Measurements from ENCODE around the gene SLC9C1.

SLC9C1 gene

DNA sequence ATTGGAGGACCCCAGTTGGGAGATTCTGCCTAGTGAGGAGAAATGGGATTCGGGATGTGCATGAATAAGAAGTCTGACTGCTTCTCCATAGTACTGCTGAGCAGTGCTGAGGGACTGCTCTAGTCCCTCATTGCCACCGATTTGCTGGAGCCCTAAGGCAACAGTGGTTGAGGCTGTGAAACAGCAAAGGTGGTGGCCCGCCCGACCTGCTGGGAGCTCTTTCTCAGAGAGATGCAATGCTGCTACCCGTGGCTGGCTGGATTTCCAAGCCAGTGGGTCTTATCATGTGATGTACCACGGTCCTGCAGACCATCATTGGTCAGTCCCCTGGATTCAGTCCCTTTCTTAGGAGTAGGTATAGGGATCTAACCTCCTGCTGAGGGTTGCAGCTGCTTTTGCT is 118.4 kb downstream of the SLC9C1 start:
- DNase-seq, result no peak

DNA sequence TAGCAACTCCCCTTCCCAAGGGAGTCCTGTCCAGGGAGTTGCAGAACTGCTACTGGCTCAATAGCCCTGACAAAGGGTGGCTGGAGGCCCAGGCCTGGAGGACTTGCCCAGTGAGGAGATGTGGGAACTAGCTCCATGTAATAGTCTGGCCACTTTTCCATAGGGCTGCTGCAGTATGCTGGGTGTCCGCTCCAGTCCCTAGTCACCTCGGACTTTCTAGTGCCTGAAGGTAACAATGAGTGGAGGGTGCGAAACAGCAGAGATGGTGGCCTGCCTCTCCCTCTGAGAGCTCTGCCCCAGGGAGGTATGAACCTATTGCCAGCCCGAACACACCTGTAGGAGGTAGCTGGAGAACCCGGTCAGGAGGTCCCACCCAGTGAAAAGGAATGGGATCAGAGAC is 119.0 kb downstream of the SLC9C1 start:
- DNase-seq, result no peak

DNA sequence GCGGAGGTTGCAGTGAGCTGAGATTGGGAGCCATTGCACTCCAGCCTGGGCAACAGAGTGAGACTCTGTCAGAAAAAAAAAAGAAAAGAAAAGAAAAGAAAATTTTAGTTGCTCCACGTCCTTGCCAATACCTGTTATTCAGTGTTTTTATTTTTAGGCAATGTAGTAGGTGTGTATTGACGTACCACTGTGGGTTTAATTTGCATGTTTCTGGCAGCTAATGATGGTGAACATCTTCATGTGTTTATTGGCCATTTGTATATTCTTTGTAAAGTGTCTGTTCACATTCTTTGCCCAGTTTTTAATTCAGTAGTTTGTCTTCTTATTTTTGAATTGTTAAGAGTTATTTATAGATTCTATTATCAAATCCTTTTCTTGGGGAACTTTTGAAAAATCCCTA is 122.9 kb downstream of the SLC9C1 start:
- DNase-seq, result no peak

DNA sequence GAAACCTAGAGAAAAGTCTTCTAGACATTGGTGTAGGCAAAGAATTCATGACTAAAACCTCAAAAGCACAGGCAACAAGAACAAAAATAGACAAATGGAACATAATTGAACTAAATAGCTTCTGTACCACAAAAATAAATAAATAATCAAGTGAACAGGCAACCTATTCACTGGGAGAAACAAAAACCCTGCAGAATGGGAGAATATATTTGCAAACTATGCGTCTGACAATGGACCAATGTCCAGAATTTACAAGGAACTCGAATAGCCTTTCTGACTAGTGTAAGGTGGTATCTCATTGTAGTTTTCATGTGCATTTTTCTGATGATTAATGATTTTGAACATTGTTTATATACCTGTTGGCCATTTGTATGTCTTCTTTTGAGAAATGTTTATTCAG is 124.0 kb downstream of the SLC9C1 start:
- DNase-seq, result no peak

DNA sequence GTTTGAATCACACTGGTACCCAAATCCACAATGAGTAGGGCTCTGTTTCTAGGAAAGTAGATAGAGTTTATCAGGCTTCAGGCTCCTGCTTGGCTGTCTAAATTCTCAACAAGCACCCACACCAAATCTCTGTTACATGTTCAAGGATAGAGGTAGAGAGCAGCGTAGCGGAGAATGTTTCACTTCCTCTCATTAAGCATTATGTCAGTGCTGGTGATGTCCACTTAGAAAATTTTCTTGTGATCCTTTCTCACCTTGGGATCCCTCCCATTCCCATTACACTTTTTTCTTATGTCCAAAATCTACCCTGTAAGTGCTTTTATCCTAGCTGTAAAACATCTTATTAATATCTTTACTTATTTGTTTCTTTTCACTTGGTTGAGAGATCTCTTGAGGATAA is 126.3 kb downstream of the SLC9C1 start:
- no peak for DNase-seq

DNA sequence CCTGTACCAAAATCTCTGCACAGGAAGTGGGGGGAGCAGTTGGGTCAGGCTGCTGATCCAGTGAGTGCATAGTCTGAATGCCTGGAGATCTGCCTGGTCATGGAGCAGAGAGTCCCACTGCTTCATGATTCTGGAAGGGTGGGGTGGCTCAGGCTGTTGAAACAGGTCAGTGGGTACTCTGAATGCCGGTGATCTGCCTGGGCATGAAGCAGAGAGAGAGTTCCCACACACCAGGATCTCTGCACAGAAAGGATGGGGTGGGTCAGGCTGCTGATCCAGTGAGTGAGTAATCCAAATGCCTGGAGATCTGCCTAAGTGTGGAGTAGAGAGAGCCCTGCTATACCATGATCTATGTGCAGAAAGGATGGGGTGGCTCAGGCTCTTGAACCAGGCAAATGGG is 144.9 kb downstream of the SLC9C1 start:
- DNase-seq, result no peak

DNA sequence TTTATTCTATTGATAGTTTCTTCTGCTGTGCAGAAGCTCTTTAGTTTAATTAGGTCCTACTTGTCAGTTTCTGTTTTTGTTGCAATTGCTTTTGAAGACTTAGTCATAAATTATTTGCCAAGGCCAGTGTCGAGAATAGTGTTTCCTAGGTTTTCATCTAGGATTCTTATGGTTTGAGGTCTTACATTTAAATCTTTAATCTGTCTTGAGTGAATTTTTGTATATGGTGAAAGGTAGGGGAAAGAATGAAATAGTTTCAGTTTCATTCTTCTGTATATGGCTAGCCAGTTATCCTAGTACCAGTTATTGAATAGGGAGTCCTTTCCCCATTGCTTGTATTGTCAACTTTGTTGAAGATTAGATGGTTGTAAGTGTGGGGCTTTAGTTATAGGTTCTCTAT is 150.3 kb downstream of the SLC9C1 start:
- no peak for DNase-seq

DNA sequence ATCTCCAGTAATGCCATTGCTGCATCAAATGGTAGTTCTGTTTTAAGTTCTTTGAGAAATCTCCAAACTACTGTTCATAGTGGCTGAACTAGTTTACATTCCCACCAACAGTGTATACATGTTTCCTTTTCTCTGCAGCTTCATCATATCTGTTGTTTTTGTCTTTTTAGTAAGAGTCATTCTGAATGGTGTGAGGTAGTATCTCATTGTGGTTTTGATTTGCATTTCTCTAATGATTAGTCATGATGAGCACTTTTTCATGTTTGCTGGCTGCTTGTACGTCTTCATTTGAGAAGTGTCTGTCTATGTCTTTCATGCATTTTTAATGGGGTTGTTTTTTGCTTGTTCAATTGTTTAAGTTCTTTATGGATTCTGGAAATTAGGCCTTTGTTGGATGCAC is 150.8 kb downstream of the SLC9C1 start:
- DNase-seq, result no peak

DNA sequence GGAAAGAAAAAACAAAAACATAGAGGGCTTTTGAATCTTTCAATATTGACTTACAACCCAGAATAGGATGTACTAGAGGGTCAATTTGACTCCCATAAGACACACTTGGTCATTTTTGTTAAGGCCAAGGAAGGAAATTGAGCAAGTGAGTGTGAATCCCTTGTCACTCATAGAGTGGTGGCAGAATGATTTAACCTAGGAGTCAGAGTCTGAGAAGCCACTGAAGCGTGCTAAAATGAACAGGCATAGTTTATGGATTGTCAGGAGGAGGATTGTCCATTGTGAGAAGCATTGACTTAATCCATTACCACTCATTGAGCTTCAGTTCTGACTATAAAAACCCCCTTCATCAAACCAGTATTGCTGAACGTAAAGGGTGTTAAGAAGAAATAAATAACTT is 152.7 kb downstream of the SLC9C1 start:
- DNase-seq, result no peak

DNA sequence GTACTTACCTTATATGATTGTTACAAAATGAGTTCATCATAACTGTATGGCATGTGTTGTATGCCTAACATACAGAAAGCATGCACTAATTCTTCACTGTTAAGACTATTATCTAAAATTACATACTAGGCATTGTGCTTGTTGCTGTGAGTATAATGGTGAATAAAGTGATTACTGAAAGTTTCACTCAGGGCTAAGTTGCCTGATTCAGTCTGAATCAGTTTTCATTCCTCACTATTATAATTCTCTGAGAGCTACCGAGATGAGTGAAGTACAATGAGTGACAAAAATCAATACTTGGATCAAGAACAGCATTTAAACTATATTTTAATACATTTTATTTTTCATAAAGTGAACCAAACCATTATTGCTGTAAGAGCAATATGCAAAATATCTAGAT is 153.4 kb downstream of the SLC9C1 start:
- DNase-seq, result no peak

DNA sequence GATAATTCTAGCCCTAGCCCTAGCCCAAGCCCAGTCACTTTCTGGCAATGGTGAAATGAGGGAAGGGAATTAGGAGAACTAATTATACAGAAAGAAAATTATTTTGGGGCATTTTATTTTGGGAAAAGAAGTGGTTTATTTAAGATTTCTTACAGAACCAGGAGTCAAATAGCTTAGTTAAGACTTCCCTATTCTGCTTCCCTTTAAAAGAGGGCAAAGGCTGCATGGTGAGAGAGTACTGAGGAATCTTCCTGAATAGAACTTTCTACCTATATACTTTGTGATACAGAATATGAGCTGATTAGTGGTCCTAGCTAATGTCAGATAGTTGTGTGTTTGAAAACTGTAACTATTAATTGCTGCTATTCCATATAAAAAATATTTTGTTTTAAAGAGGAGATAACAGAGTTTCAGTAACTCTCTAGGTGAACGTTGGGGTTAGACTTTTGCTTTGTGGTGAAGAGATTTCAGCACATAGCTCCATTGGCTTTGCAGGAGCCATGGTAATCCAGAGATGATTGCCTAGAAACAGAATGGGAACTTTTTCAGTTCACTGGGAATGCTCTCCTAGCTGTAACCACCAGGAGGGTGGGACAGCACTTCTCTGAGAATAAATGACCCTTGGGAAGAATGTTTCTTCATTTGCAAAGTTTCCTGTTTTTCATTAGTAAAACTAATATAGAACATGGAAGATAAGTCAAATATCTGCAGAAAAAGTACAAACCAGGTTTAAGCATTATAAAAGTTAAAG is 155.6 kb downstream of the SLC9C1 start:
- no peak for DNase-seq

DNA sequence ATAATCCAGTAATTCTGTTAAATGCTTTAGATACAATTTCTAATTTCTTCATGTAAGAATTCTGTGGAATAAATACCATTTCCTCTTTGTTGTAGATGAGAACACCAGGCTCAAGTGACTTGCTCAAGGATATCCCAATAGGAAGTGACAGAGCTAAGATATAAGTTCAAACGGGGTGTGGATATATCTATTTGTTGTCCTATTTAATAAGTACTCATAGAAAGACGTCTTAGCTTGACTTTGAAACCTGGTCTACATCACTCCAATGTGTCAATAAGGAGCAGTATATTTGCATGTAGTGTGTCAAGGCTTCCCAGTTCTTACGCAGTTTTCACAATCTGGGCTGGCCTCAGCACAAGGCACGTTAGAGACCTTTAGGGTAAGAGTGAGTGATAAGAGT is 156.2 kb downstream of the SLC9C1 start:
- DNase-seq, result no peak

DNA sequence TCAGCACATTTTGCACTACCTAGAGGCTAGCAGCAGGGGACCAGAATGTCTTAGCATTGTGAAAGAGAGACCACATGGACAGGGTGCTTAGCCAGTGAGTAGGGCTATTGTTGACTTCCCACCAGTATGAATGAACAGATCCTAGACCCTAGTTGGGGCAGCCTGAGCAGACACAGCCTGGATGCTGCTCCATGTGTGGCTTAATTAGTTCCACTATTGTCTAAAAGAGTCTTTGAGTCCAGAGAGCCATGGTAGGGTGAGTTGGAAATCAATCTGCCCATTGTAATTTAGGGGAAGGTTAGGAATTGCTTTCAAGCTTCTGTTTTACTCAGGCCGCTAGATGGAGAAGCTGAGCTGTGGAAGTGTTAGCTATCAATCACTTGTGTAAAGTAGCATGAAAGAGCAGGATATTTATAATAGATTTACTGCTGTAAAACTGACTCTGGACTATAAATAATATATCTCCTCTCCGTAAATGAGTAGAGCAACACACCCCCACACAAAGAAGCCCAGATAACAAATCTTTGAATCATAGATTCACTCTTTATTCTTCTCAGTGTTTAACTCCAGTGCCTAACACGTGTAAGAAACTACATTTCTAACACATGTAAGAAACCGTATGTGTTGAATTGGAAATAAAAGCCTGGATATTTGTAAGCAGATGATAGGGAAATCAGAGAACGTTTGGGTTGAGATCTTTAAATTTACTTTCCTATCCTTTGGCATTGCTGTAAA is 156.9 kb downstream of the SLC9C1 start:
- DNase-seq, result no peak

DNA sequence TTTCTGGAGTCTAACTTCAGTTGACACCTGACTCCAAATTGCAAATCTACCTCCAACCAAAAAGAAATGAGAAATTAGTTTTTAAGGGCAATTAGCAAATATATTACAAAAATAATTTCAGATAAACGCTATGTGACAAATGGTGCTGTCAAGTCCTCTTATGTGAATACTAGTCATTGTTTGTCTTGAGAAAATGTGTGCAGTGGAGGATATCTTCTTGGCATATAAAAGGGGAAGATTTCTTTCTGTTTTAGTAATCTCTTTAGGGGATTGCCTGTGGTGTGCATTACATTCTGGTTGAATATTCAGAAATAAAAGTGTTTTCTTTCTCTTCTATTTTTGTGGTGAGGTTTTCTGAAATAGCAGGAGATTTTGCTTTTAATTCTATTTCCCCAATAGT is 158.0 kb downstream of the SLC9C1 start:
- DNase-seq, result no peak

DNA sequence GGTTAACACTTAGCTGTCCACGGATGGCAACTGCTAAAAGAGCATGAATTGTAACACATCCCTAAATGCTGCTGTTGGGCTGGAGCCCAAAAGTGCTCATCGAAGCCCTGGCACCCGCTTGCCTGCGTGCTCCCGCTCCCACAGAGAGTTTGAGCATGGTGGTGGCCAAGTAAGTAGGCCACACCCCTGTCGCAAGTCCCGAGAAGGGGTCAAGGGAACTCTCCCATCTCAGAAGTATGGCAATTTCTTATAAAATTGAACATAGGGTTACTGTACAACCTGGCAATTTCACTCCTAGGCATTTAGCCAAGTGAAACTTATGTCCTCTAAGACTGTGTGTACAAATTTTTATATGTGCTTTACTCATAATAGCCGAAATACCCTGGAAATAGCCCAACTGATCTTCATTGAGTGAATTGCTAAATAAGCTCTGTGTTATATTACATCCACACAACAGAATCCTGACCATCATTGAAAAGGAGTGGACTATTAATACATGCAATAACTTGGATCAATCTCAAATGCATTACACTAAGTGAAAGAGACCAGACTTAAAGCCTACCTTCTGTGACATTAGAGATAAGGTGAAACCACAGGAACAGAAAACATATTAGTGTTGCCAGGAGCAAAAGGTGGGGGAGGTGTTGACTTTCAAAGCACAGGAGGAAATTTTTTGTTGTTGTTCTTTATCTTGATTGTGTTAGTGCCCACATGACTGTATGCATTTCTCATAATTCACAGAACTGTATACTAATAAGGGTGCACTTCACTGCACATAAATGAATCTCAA is 159.5 kb downstream of the SLC9C1 start:
- no peak for DNase-seq

DNA sequence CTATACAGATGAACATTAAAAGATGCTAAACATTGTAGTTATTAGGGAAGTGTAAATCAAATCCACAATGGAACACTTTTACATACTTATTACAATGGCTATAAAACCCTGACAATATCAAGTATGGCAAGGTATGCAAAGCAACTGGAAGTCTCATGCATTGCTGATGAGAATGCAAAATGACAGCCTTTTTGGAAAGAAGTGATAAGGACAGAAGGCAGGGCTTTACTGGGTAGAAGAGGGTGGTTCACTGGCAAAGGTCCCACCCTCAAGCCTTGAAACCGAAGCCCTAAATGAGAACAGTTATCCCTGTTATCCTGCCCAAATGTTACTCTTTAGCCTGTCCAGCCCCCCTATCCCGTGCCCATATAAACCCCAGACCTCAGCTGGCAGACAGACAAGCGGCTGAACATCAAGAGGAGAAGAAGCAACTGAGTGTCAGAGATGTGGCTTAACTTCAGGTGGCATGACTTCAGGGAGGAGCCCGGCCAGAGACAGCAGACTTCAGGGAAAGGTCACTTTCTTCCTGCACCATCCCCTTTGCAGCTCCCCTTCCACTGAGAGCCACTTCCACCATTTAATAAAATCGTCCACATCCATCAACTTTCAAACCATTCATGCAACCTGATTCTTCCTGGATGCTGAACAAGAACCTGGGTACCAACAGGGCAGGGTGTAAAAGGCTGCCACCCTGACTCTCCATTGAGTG is 160.2 kb downstream of the SLC9C1 start:
- DNase-seq, result no peak

DNA sequence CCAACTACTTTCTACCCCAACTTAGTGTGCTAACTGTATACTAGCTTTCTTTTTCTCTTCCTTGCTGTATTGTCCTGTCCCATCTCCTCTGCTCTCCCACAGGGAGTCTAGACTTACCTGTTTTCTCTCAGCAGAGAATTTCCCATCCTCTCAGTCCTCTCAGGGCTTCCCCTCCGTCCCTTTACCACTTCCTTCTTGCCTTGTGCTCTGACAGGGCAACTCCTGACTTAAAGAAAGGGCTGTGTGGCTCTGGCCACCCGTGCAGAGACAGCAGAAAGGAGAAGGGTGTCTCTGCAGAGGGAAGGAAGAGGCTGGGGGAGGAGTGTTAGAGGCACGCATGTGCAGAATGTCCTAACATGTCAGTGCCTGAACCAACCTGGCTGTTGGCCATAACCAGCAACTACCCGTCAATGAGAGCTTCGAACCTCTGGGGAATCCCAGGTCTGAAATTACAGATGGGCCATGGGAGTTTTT is 161.0 kb downstream of the SLC9C1 start, which contains the start of gene GCSAM:
Gene GCSAM, minus strand, starts transcription at position 274 of the 474 bp plus-strand sequence. Its CDS starts 128 bp downstream, at position 146.
- no peak for DNase-seq

DNA sequence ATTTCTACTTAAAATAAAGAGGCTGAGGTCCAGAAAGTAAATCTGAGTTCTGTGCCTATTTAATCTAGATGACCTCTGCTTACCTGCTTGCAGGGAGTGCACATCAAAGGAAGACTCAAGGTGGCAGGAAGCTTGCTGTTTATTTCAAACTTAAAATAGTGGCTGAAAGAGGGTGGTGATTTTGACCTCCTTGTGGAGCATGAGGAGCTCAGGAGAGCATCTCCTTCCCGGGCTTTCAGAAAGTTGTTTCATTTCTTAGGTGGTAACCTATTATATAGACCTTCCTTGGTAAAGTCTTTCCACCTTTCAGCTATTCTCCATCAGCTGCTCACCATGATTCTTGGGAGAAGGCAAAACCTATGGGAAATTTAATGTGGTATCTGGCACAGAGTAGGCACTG is 161.5 kb downstream of the SLC9C1 start:
- DNase-seq, result no peak

DNA sequence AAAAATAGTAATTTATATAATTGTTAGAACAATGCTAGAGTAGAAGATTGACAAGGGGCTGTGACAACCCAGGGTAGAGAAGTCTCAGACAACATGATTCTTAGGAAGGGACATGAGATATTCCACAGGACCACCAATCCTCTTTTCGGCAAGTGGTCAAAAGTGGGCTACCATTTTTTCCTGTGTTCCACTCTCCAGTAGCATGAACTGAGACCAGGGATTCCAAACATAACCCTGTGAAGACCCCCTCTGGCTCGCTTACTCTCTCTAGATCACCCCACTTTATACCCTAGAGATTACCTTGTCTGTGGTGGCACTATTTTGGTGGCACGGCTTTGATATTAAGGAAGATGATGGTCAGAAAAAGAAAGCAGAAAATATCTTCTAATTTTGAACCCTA is 161.9 kb downstream of the SLC9C1 start:
- no peak for DNase-seq

DNA sequence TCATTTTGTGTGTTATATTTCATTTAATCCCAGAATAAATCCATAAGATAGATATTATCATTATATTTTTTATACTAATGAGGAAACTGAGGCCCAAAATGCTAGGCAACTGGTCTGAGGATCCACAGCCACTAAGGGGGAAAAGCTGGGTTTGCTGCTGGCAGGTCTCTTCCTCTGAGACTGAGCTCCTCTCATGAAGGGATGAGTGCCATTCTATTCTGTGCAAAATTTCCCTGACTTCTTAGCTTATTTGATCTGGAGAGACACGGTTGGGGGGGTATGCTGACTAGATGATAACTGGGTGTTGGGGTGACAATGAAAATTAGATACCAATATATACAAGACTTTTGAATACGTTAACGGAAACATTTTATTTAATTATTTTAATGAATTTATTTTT is 162.9 kb downstream of the SLC9C1 start:
- DNase-seq, result no peak

DNA sequence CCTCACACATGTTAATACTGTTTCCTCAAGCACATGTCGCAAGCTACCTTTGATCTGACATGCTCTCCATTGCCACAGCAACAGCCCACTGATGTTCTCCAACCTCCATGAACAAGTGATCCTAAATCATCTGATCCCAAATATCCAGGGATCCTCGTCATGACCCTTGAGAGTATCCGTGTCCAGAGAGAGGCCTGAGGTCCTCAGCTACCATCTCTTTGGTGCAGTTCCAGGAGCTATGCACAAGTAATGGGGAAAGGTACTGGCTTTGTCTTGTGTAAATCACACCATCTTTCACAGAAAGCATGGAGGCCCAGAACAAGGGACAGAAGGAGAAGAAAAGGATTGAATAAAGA is 163.4 kb downstream of the SLC9C1 start:
- no peak for DNase-seq

DNA sequence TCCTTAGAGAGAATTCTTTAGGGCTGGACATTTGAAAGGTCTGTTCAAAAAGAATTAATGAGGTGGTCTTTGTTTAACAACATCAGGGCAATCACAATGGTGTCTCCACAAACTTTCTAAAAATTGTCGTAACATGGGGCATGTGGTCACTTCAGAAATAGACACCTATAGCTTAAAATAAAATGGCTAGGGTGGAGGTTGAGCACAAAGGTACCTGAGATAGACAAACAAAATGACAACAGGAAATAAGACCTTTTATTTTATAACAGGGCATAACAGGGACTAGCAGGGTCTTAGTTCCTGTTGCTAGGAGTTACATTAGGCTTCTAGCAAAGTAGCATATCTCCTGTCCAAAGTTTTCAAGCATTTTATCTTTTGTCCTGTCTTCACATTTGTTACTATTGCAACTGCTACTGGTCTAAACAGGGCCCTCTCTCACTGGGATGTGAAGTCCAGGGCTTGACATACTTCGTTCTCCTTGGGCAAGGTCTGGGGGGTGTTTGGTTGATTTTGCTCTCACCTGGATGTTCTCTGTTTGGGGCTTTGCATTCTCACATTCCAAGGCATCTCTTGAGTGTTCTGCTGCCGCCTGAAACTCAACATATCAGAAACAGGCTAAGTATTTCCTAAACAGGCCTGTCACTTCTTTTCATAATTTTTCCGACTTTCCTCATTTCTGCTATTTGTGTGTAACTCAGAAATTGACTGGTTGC is 163.9 kb downstream of the SLC9C1 start:
- no peak for DNase-seq
